ENCODE measurements around the gene METTL8.
"Not testable (repeated sequence)": the region's sequence is repeated elsewhere in the genome, so short reads cannot be mapped to it uniquely, and the experiment has no call there.

Gene METTL8

GRCh38 chr2:171422710-171423495, 10.9 kb downstream of the METTL8 start:
- DNase-seq, result not testable (repeated sequence)

- no peak for DNase-seq
These were observed 12.8 kb downstream of the METTL8 start for GRCh38 chr2:171420728-171421563.

- no peak for DNase-seq
These were observed 14.5 kb downstream of the METTL8 start for GRCh38 chr2:171419333-171419732.

- peak; percentile 96 for DNase-seq
These were observed 17.5 kb downstream of the METTL8 start for GRCh38 chr2:171416009-171416926.

GRCh38 chr2:171414645-171415044, 19.1 kb downstream of the METTL8 start:
- DNase-seq, result not testable (repeated sequence)

GRCh38 chr2:171412571-171413175, 21.1 kb downstream of the METTL8 start:
- no peak for DNase-seq

- no peak for DNase-seq
These were observed 21.9 kb downstream of the METTL8 start for GRCh38 chr2:171411791-171412483.

- no peak for DNase-seq
These were observed 22.6 kb downstream of the METTL8 start for GRCh38 chr2:171411214-171411613.

- no peak for DNase-seq
These were observed 23.2 kb downstream of the METTL8 start for GRCh38 chr2:171410624-171411023.

- DNase-seq, result no peak
These were observed 23.7 kb downstream of the METTL8 start for GRCh38 chr2:171410101-171410500.

GRCh38 chr2:171409436-171409971, 24.3 kb downstream of the METTL8 start:
- peak; percentile 40 for DNase-seq

GRCh38 chr2:171407676-171408044, 26.1 kb downstream of the METTL8 start:
- DNase-seq, result no peak

- no peak for DNase-seq
These were observed 26.6 kb downstream of the METTL8 start for GRCh38 chr2:171407030-171407675.

- DNase-seq, result no peak
These were observed 27.7 kb downstream of the METTL8 start for GRCh38 chr2:171406044-171406443.

GRCh38 chr2:171405546-171405945, 28.2 kb downstream of the METTL8 start:
- no peak for DNase-seq

- DNase-seq, result no peak
These were observed 29.1 kb downstream of the METTL8 start for GRCh38 chr2:171404719-171405118.

- no peak for DNase-seq
These were observed 29.5 kb downstream of the METTL8 start for GRCh38 chr2:171404261-171404660.

- no peak for DNase-seq
These were observed 30.7 kb downstream of the METTL8 start for GRCh38 chr2:171402906-171403580.

GRCh38 chr2:171401947-171402346, 31.8 kb downstream of the METTL8 start:
- DNase-seq, result no peak

GRCh38 chr2:171400395-171400794, 33.4 kb downstream of the METTL8 start:
- no peak for DNase-seq

- no peak for DNase-seq
These were observed 34.5 kb downstream of the METTL8 start for GRCh38 chr2:171399292-171399691.

Data from NCI-H2227 treated with DMSO at 0.1 percent for 48 hours (cell line).